DND-41 (cell line): Measurements from ENCODE around the gene GATA2.

Experiments
- ATAC-seq: fragments of 200-7000 bp; cut with Tn5 transposase; 3 replicates; pipeline ENCODE4 v1.9.1; 2021; ENCODE audit warnings: low read depth; ENCODE audit not compliant: insufficient read depth
- DNase-seq: peaks from one replicate; pipeline ENCODE4 v3.0.0-alpha.2; 2020
- H2AFZ ChIP-seq: 2 replicates; pipeline ENCODE4 v1.6.0; 2012; ENCODE audit warnings: low read depth, low read length
- H3K27ac ChIP-seq: 2 replicates; pipeline ENCODE4 v1.5.1; 2012; ENCODE audit warnings: low read length, inconsistent platforms
- H3K27me3 ChIP-seq: fragments of 200-600 bp; sonication (generic); 2 replicates; pipeline ENCODE4 v1.6.0; 2012; ENCODE audit warnings: low read length, mild to moderate bottlenecking, inconsistent platforms; ENCODE audit not compliant: insufficient read depth, poor library complexity
- H3K36me3 ChIP-seq: 2 replicates; pipeline ENCODE4 v1.5.1; 2012; ENCODE audit warnings: low read length, inconsistent platforms; ENCODE audit not compliant: insufficient read depth
- H3K4me1 ChIP-seq: 2 replicates; pipeline ENCODE4 v1.5.1; 2012; ENCODE audit warnings: mild to moderate bottlenecking, low read length; ENCODE audit not compliant: insufficient read depth
- H3K4me2 ChIP-seq: 2 replicates; pipeline ENCODE4 v1.6.0; 2012; ENCODE audit warnings: mild to moderate bottlenecking, moderate library complexity, low read length, inconsistent platforms; ENCODE audit not compliant: insufficient read depth
- H3K4me3 ChIP-seq, 2 experiments: fragments of 200-600 bp in 1 of 2; shearing (Covaris generic) in 1 of 2; 2 replicates each; pipeline ENCODE4 v1.5.1; 2012 to 2016; ENCODE audit warnings: inconsistent platforms in 2 of 2, low read length in 2 of 2, mild to moderate bottlenecking in 2 of 2, low read depth in 1 of 2, moderate library complexity in 1 of 2
- H3K79me2 ChIP-seq: 2 replicates; pipeline ENCODE4 v1.6.0; 2012; ENCODE audit warnings: low read length, inconsistent platforms; ENCODE audit not compliant: insufficient read depth
- H3K9ac ChIP-seq: 2 replicates; pipeline ENCODE4 v1.6.0; 2012; ENCODE audit warnings: low read depth, mild to moderate bottlenecking, inconsistent platforms, low read length, moderate library complexity
- H3K9me3 ChIP-seq: 2 replicates; pipeline ENCODE4 v1.5.1; 2012; ENCODE audit warnings: low read length, moderate library complexity, mild to moderate bottlenecking, inconsistent platforms; ENCODE audit not compliant: insufficient read depth, severe bottlenecking
- H4K20me1 ChIP-seq: 2 replicates; pipeline ENCODE4 v1.6.0; 2012; ENCODE audit warnings: low read length; ENCODE audit not compliant: insufficient read depth
- CTCF ChIP-seq: IDR thresholded peaks from 2 replicates; pipeline ENCODE4 v1.5.1; 2012; ENCODE audit warnings: borderline replicate concordance, low read length, moderate library complexity, mild to moderate bottlenecking; ENCODE audit not compliant: poor library complexity, severe bottlenecking; ENCODE audit errors: extremely low read depth
- EZH2 ChIP-seq: IDR thresholded peaks from 3 replicates; pipeline ENCODE4 v1.6.1; 2012; ENCODE audit warnings: borderline replicate concordance, low read depth, mild to moderate bottlenecking, moderate library complexity, low read length, inconsistent platforms; ENCODE audit not compliant: severe bottlenecking

The GATA2 gene

GRCh38 chr3:128537091-128537703 lies 44.2 kb upstream of the GATA2 start:
- peaks cover 20% of the 10 kb centered on the region for H3K27me3 ChIP-seq
- H3K4me3 ChIP-seq, result no peak overlapping the region
- H3K27ac ChIP-seq, result no peak overlapping the region
- H3K9me3 ChIP-seq, result no peaks in the 10 kb centered on the region
- H3K9ac ChIP-seq, result no peak overlapping the region
- no peaks in the 10 kb centered on the region for H4K20me1 ChIP-seq
- H3K4me2 ChIP-seq, result no peak overlapping the region
- no peak for TF ChIP-seq EZH2
- TF ChIP-seq CTCF, result no peak
- ATAC-seq (no peak), DNase-seq (no peak)
- no peaks in the 10 kb centered on the region for H3K36me3 ChIP-seq
- no peak overlapping the region for H2AFZ ChIP-seq
- no peaks in the 10 kb centered on the region for H3K79me2 ChIP-seq
- no peaks in the 10 kb centered on the region for H3K4me1 ChIP-seq

GRCh38 chr3:128532012-128532983 lies 39.3 kb upstream of the GATA2 start:
- ATAC-seq (no peak), DNase-seq (no peak)
- Histone ChIP-seq H3K27ac (no peak overlapping the region), H3K27me3 (peaks cover 32% of the 10 kb centered on the region), H3K4me3 (no peak overlapping the region), H3K4me1 (no peaks in the 10 kb centered on the region), H3K9ac (no peak overlapping the region), H4K20me1 (no peaks in the 10 kb centered on the region), H3K4me2 (no peak overlapping the region), H2AFZ (no peak overlapping the region), H3K36me3 (no peaks in the 10 kb centered on the region), H3K9me3 (no peaks in the 10 kb centered on the region), H3K79me2 (no peaks in the 10 kb centered on the region)
- TF ChIP-seq EZH2, result no peak
- no peak for TF ChIP-seq CTCF

- H3K4me2 ChIP-seq, result no peak overlapping the region
- H3K9ac ChIP-seq, result no peak overlapping the region
- no peaks in the 10 kb centered on the region for H4K20me1 ChIP-seq
- peaks cover 10% of the 10 kb centered on the region for H3K27me3 ChIP-seq
- H3K79me2 ChIP-seq, result no peaks in the 10 kb centered on the region
- no peak for DNase-seq
- ATAC-seq, result no peak
- H3K4me1 ChIP-seq, result no peaks in the 10 kb centered on the region
- H3K27ac ChIP-seq, result no peak overlapping the region
- no peak overlapping the region for H2AFZ ChIP-seq
- H3K9me3 ChIP-seq, result no peaks in the 10 kb centered on the region
- no peaks in the 10 kb centered on the region for H3K36me3 ChIP-seq
- H3K4me3 ChIP-seq, result no peak overlapping the region
- TF ChIP-seq EZH2 (no peak), CTCF (no peak)
Observed at GRCh38 chr3:128524374-128525299, 31.6 kb upstream of the GATA2 start.
